K562 (cell line): ENCODE data around the gene TMEM200B. TPM values are rescaled to one million over a fixed set of nuclear protein-coding genes. Genes with fewer than 3 reads are reported as not detected.

Experiments used
- ATAC-seq: fragments of 200-7000 bp; cut with Tn5 transposase; 3 replicates; pipeline ENCODE4 v1.9.1; 2020; ENCODE audit warnings: moderate library complexity
- BruUV-seq: library from RNA; stranded (reverse); fragments of 400-500 nt; replicated peaks from 2 replicates; lab custom pipeline; 2021; lab: Mats Ljungman, UMichigan
- CTCF ChIA-PET: fragments of 300-600 bp; formaldehyde crosslinking; extraction: SDS; loops from one replicate; lab custom pipeline; 2021; ENCODE audit warnings: low intra/inter-chr PET ratio; lab: Yijun Ruan, JAX
- POLR2A ChIA-PET: fragments of 300-600, 350-650 bp; sonication (Branson Sonifier 250); formaldehyde crosslinking; extraction: SDS; loops from one replicate; lab custom pipeline; 2021; ENCODE audit warnings: antibody characterized with exemption, inconsistent platforms; lab: Yijun Ruan, JAX
- DNase-seq, 4 experiments: peaks; one replicate each; pipeline versions ENCODE4 v3.0.0 to v3.0.0-alpha.2; 2011 to 2018; ENCODE audit warnings: low spot score in 3 of 4, mixed read lengths in 3 of 4; ENCODE audit errors: extremely low read depth in 1 of 4
- FAIRE-seq: peaks from 2 replicates; lab custom pipeline; 2011; peaks lifted over from hg19 to GRCh38; lab: Jason Lieb, UNC
- H2AFZ ChIP-seq: 2 replicates; pipeline ENCODE4 v1.6.0; 2011; ENCODE audit warnings: low read depth, low read length, control low read depth, inconsistent platforms
- H3K27ac ChIP-seq: fragments of 200-600 bp; 3 replicates; pipeline ENCODE4 v1.8.0; 2011; ENCODE audit warnings: low read depth, mild to moderate bottlenecking, control low read depth, inconsistent platforms, low read length, moderate library complexity, mixed read lengths; ENCODE audit errors: extremely low read depth
- H3K27me3 ChIP-seq, 2 experiments: fragments of 300-600 bp in 1 of 2; 2 replicates in 1 of 2; 3 replicates in 1 of 2; pipeline versions ENCODE4 v1.6.0 to v1.8.0; 2011; ENCODE audit warnings: inconsistent platforms in 2 of 2, low read length in 2 of 2, mild to moderate bottlenecking in 1 of 2, mixed read lengths in 1 of 2, moderate library complexity in 1 of 2; ENCODE audit not compliant: control insufficient read depth in 2 of 2, insufficient read depth in 2 of 2
- H3K36me3 ChIP-seq: fragments of 300-600 bp; 3 replicates; pipeline ENCODE4 v1.8.0; 2011; ENCODE audit warnings: mild to moderate bottlenecking, low read length, inconsistent platforms; ENCODE audit not compliant: control insufficient read depth, insufficient read depth
- H3K4me1 ChIP-seq, 2 experiments: fragments of 200-600 bp in 1 of 2; replicated peaks in 1 of 2; 2 replicates in 1 of 2; 3 replicates in 1 of 2; pipeline versions ENCODE4 v1.5.1 to v1.8.0; 2011; ENCODE audit warnings: inconsistent platforms in 2 of 2, low read length in 2 of 2, mild to moderate bottlenecking in 1 of 2, mixed read lengths in 1 of 2, moderate library complexity in 1 of 2; ENCODE audit not compliant: control insufficient read depth in 2 of 2, insufficient read depth in 2 of 2
- H3K4me2 ChIP-seq: 2 replicates; pipeline ENCODE4 v1.6.1; 2011; ENCODE audit warnings: low read length, control low read depth, inconsistent platforms, mixed read lengths; ENCODE audit not compliant: insufficient read depth
- H3K4me3 ChIP-seq: fragments of 200-600 bp; sonication (generic), shearing (Covaris generic); 2 replicates; pipeline ENCODE4 v1.5.1; 2016; ENCODE audit warnings: control low read depth, inconsistent platforms
- H3K79me2 ChIP-seq: fragments of 200-600 bp; 3 replicates; pipeline ENCODE4 v1.8.0; 2011; ENCODE audit warnings: low read length, inconsistent platforms; ENCODE audit not compliant: control insufficient read depth, insufficient read depth
- H3K9ac ChIP-seq, 2 experiments: 2 replicates each; pipeline versions ENCODE4 v1.6.0 to v1.6.1; 2011; ENCODE audit warnings: low read depth in 2 of 2, low read length in 2 of 2, control low read depth in 1 of 2, inconsistent platforms in 1 of 2, mild to moderate bottlenecking in 1 of 2, mixed read lengths in 1 of 2; ENCODE audit not compliant: insufficient read depth in 1 of 2
- H3K9me1 ChIP-seq: one replicate; pipeline ENCODE4 v1.6.0; 2011; ENCODE audit warnings: inconsistent platforms, mild to moderate bottlenecking, low read length, moderate library complexity; ENCODE audit not compliant: control insufficient read depth, insufficient read depth
- H3K9me3 ChIP-seq: replicated peaks from 2 replicates; pipeline ENCODE4 v1.5.1; 2011; ENCODE audit warnings: low read depth, low read length, inconsistent platforms; ENCODE audit not compliant: control insufficient read depth, insufficient read depth
- H4K20me1 ChIP-seq: replicated peaks from 2 replicates; pipeline ENCODE4 v1.6.1; 2011; ENCODE audit warnings: low read length, inconsistent platforms, mixed read lengths; ENCODE audit not compliant: control insufficient read depth, insufficient read depth
- ARID4B ChIP-seq: sonication (generic); formaldehyde crosslinking; IDR thresholded peaks from 2 replicates; pipeline ENCODE4 v1.8.0; 2022; ENCODE audit warnings: mild to moderate bottlenecking, missing genetic modification reagents
- CAMTA2 ChIP-seq: fragments of 250-450 bp; sonication (Bioruptor Pico); conservative IDR thresholded peaks from 2 replicates; pipeline ENCODE4 v1.5.1; 2022
- CBX3 ChIP-seq, 2 experiments: IDR thresholded peaks; 1 replicate in 1 of 2; 2 replicates in 1 of 2; pipeline ENCODE4 v1.6.1; 2012; ENCODE audit warnings: inconsistent platforms in 2 of 2, low read length in 2 of 2, borderline replicate concordance in 1 of 2, control low read depth in 1 of 2
- ERF ChIP-seq: fragments of 450-650 bp; formaldehyde crosslinking; IDR thresholded peaks from 2 replicates; pipeline ENCODE4 v1.4.0; 2020; ENCODE audit warnings: mild to moderate bottlenecking, mixed read lengths
- ETV5 ChIP-seq: sonication (generic); formaldehyde crosslinking; IDR thresholded peaks from 2 replicates; pipeline ENCODE4 v1.4.0; 2020; ENCODE audit warnings: low read depth, mild to moderate bottlenecking, missing genetic modification reagents
- FOXJ3 ChIP-seq: sonication (generic); formaldehyde crosslinking; IDR thresholded peaks from 2 replicates; pipeline ENCODE4 v1.4.0; 2020; ENCODE audit warnings: mild to moderate bottlenecking, missing genetic modification reagents
- HDAC1 ChIP-seq, 2 experiments: fragments of 450-650 bp; IDR thresholded peaks; 2 replicates each; pipeline ENCODE4 v1.6.1; 2016 to 2017; ENCODE audit warnings: inconsistent platforms in 1 of 2, mild to moderate bottlenecking in 1 of 2, moderate library complexity in 1 of 2
- HDAC8 ChIP-seq: fragments of 450-650 bp; IDR thresholded peaks from 2 replicates; pipeline ENCODE4 v1.6.1; 2016; ENCODE audit warnings: mild to moderate bottlenecking, missing genetic modification characterization, moderate library complexity, missing compliant biosample characterization
- JUN ChIP-seq, 2 experiments: sonication (generic) in 1 of 2; formaldehyde crosslinking in 1 of 2; IDR thresholded peaks; 2 replicates each; pipeline versions ENCODE4 v1.6.1 to v1.8.0; 2012 to 2022; ENCODE audit warnings: borderline replicate concordance in 2 of 2, mild to moderate bottlenecking in 2 of 2, improper control_type of control experiment in 1 of 2, low read depth in 1 of 2, low read length in 1 of 2, missing genetic modification reagents in 1 of 2
- MYBL2 ChIP-seq, 2 experiments: fragments of 450-650 bp in 1 of 2; sonication (generic) in 1 of 2; formaldehyde crosslinking in 1 of 2; IDR thresholded peaks; 2 replicates each; pipeline versions ENCODE4 v1.6.1 to v1.8.1; 2017 to 2022; ENCODE audit warnings: borderline replicate concordance in 1 of 2, inconsistent platforms in 1 of 2, low read depth in 1 of 2, mild to moderate bottlenecking in 1 of 2, missing genetic modification reagents in 1 of 2, moderate library complexity in 1 of 2
- NONO ChIP-seq, 2 experiments: fragments of 200-400 bp in 1 of 2; fragments of 450-650 bp in 1 of 2; formaldehyde crosslinking in 1 of 2; IDR thresholded peaks; 2 replicates each; pipeline ENCODE4 v1.6.1; 2017; ENCODE audit warnings: low read depth in 2 of 2, mild to moderate bottlenecking in 2 of 2, moderate library complexity in 2 of 2, low read length in 1 of 2
- ZNF280A ChIP-seq: fragments of 450-650 bp; IDR thresholded peaks from 2 replicates; pipeline ENCODE4 v1.6.1; 2018; ENCODE audit warnings: mild to moderate bottlenecking, low read depth; ENCODE audit not compliant: partially characterized antibody
- ZNF282 ChIP-seq: sonication (generic); formaldehyde crosslinking; IDR thresholded peaks from 2 replicates; pipeline ENCODE4 v1.8.1; 2023; ENCODE audit warnings: missing genetic modification reagents
- WGBS: fragments of 100-300 bp; shearing (Covaris generic); methylation state at CpG from one replicate; pipeline ENCODE4 v1.1.6; 2016; ENCODE audit warnings: low coverage, mixed read lengths; ENCODE audit not compliant: insufficient coverage; ENCODE audit errors: missing lambda C conversion rate; 5-methylcytosine and 5-hydroxymethylcytosine counted together
- in situ Hi-C: fragments of 300-500 bp; cut with MboI; formaldehyde crosslinking; loops from 4 replicates; pipeline ENCODE4 v1.15.0; 2018; ENCODE audit warnings: inconsistent platforms, mixed read lengths
- intact Hi-C: fragments of 100-400 bp; cut with micrococcal nuclease; formaldehyde crosslinking; loops from 2 replicates; pipeline ENCODE4 v1.14.2; 2022
- polyA plus RNA-seq, 8 experiments: library from polyadenylated mRNA; depleted of rRNA in 4 of 8; stranded (reverse) in 5 of 8; unstranded in 3 of 8; fragments of >200 nt; fragmentation: Nextera tagmentation in 2 of 8; fragmentation: Illumina TruSeq in 1 of 8; extraction: Ambion mirVana in 2 of 8; extraction: Trizol in 1 of 8; gene quantifications; 2 replicates each; pipeline versions ENCODE4 v1.2.1 to v1.2.3, GENCODE V29; 2011 to 2014; ENCODE audit warnings: inconsistent platforms in 1 of 8, missing spikeins in 1 of 8
- total RNA-seq, 7 experiments: library from RNA; depleted of rRNA in 6 of 7; stranded (reverse); fragments of >200 nt in 6 of 7; fragmentation: Illumina TruSeq in 2 of 7; extraction: Trizol in 2 of 7; gene quantifications; 2 replicates each; pipeline versions ENCODE4 v1.2.1 to v1.2.3, GENCODE V29; 2011 to 2021; ENCODE audit warnings: low replicate concordance in 1 of 7

Gene TMEM200B
- total and polyA plus RNA-seq, 9 of the 15 experiments (the other 6 are each of a cell fraction or from before 2014, with no cell fraction given) = 0.04 to 0.35 (median 0.10) TPM; not detected in 1

GRCh38 chr1:29156543-29157268, 33.0 kb upstream of the TMEM200B start:
- Histone ChIP-seq H3K4me2 (peak overlapping the region; percentile 76), H3K79me2 (peaks cover 66% of the 10 kb centered on the region), H3K4me3 (peak overlapping the region; percentile 8; the same call in 1 of the 2 replicates), H2AFZ (peak overlapping the region; percentile 29; the same call in 1 of the 2 replicates), H3K9ac (peak overlapping the region; percentile 51 to 57; a peak in 3 of 4 replicates), H3K27ac (peak overlapping the region; percentile 90), H3K4me1 (peaks cover 30 to 34% of the 10 kb centered on the region in 2 experiments), H3K27me3 (no peaks in the 10 kb centered on the region), H3K9me3 (no peaks in the 10 kb centered on the region; the same call in 1 of the 2 replicates), H3K9me1 (no peaks in the 10 kb centered on the region), H3K36me3 (peaks cover 92% of the 10 kb centered on the region), H4K20me1 (no peaks in the 10 kb centered on the region)
- no TSS peak for BruUV-seq
- CTCF ChIA-PET = no interaction called here
- in situ Hi-C loops (no loop called here), intact Hi-C loops (loop anchor here (1.0 kb wide), 2 partner anchors 46 to 274 kb away; no protein-coding TSS in a partner anchor)
- peak; percentile 59 to 97 (median 70) for DNase-seq
- peak; percentile 93 for ATAC-seq
- POLR2A ChIA-PET = interaction anchor here (0.6 to 5.6 kb wide), 12 partner anchors 9 to 273 kb away, joined by 3 to 54 read pairs (median 5); partner anchors contain the start of gene SRSF4
- 2% methylated on average over 10 of the region's 10 CpGs for WGBS
- FAIRE-seq = peak; percentile 99
- TF ChIP-seq FOXJ3 (CRISPR knock-in tag) (no peak), HDAC8 (tag) (no peak), NONO (IDR thresholded peaks at IDR 0.05; ENCODE audit: low read depth in 2 of 2, low read length in 1 of 2) (peak in 1 of 2 experiments; percentile 68; a peak in 1 of 4 replicates), ARID4B (CRISPR knock-in tag) (0 out of 2 replicates have a peak, but pooled peaks have one; percentile 29), JUN (IDR thresholded peaks at IDR 0.05; ENCODE audit: borderline replicate concordance, low read depth, low read length) (peak; percentile 83), JUN (CRISPR knock-in tag; IDR thresholded peaks at IDR 0.05; ENCODE audit: borderline replicate concordance) (0 out of 2 replicates have a peak, but pooled peaks have one; percentile 33), MYBL2 (IDR thresholded peaks at IDR 0.05; ENCODE audit: low read depth) (peak; percentile 27; the same call in 1 of the 2 replicates), MYBL2 (CRISPR knock-in tag; IDR thresholded peaks at IDR 0.05; ENCODE audit: borderline replicate concordance) (no peak), ZNF282 (CRISPR knock-in tag) (no peak), ERF (peak; percentile 83; the same call in 1 of the 2 replicates), ETV5 (CRISPR knock-in tag) (peak; percentile 51; the same call in 1 of the 2 replicates), CBX3 (IDR thresholded peaks at IDR 0.05; ENCODE audit: borderline replicate concordance in 1 of 2, low read length in 2 of 2) (peak in 1 of 2 experiments; percentile 93; a peak in 2 of 3 replicates), CAMTA2 (CRISPR knock-in tag) (0 out of 2 replicates have a peak, but pooled peaks have one; percentile 19), HDAC1 (IDR thresholded peaks at IDR 0.05) (peak in 1 of 2 experiments; percentile 94; a peak in 2 of 4 replicates), ZNF280A (no peak)
